Epithelial cell of proximal tubule (primary cell): ENCODE results near the gene ZNF79. TPM values are rescaled to one million over a fixed set of nuclear protein-coding genes. Genes with fewer than 3 reads are reported as not detected.

Source experiments
- DNase-seq: peaks from one replicate; pipeline ENCODE4 v3.0.0-alpha.2; 2011; ENCODE audit warnings: low read depth
- H3K4me3 ChIP-seq: 2 replicates; pipeline ENCODE4 v1.5.1; 2011; ENCODE audit warnings: low read depth, mild to moderate bottlenecking, low read length
- CTCF ChIP-seq: conservative IDR thresholded peaks from 2 replicates; pipeline ENCODE4 v1.5.1; 2012; ENCODE audit warnings: low read depth, mild to moderate bottlenecking, low read length
- total RNA-seq: library from RNA; depleted of rRNA; stranded (reverse); fragments of >200 nt; gene quantifications from 2 replicates; pipeline ENCODE4 v1.2.3, GENCODE V29; 2015

ZNF79 gene
- total RNA-seq, 1 donor from 2014 or later: 7.4 TPM

GRCh38 chr9:127404631-127405030, 19.6 kb upstream of the ZNF79 start:
- no peak for TF ChIP-seq CTCF
- no peak overlapping the region for H3K4me3 ChIP-seq
- DNase-seq: no peak

GRCh38 chr9:127405344-127406125, 18.6 kb upstream of the ZNF79 start:
- no peak for DNase-seq
- H3K4me3 ChIP-seq: no peak overlapping the region
- TF ChIP-seq CTCF: no peak

GRCh38 chr9:127406799-127407491, 17.2 kb upstream of the ZNF79 start:
- no peak for DNase-seq
- no peak for TF ChIP-seq CTCF
- no peak overlapping the region for H3K4me3 ChIP-seq

GRCh38 chr9:127407492-127407843, 16.7 kb upstream of the ZNF79 start:
- TF ChIP-seq CTCF: no peak
- DNase-seq: no peak
- no peak overlapping the region for H3K4me3 ChIP-seq

GRCh38 chr9:127411122-127411521, 13.1 kb upstream of the ZNF79 start:
- no peak for DNase-seq
- H3K4me3 ChIP-seq: no peak overlapping the region
- TF ChIP-seq CTCF: no peak

GRCh38 chr9:127415141-127415540, 9.0 kb upstream of the ZNF79 start:
- no peak overlapping the region for H3K4me3 ChIP-seq
- TF ChIP-seq CTCF: no peak
- no peak for DNase-seq
